ENCODE measurements around the gene ZNF549.

Gene ZNF549

DNA sequence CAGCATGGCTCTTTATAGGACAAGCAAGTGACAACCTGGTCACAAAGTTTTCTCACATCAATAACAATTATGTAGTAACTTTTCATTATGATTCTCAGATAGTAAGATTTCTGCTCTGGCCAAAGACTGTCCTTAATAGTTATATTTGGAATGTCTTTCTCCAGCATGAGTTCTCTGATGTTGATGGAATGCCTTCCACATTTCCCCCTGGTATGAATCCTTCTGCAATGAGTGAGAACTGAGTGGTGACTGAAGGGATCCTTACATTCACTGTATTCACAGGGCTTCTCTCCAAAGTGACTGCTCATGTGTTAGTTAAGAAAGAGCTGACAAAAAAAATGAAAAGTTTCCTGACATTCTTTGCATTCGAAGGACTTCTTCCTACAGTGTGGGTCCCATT, 19.4 kb downstream of the ZNF549 start:
- Histone ChIP-seq H3K4me3 (ENCODE audit: insufficient read depth in 1 of 2, low read depth in 1 of 2, low read length in 2 of 2) (peak overlapping the region in 1 of 2 experiments; percentile 61), H2BK15ac (ENCODE audit: low read depth, poor library complexity, severe bottlenecking) (no peak overlapping the region), H3K27me3 (ENCODE audit: control insufficient read depth in 1 of 2, insufficient read depth in 1 of 2, low read length in 2 of 2) (no peaks in the 10 kb centered on the region), H3K4ac (ENCODE audit: low read depth in 1 of 2, low read length in 2 of 2) (no peak overlapping the region), H3K23ac (ENCODE audit: low read length in 2 of 2) (no peak overlapping the region), H2AK5ac (ENCODE audit: low read length, severe bottlenecking) (no peak overlapping the region), H4K91ac (ENCODE audit: low read length) (no peak overlapping the region), H2BK12ac (ENCODE audit: low read length in 2 of 2) (no peak overlapping the region), H3K27ac (ENCODE audit: low read length, poor library complexity, severe bottlenecking) (no peak overlapping the region), H3K79me1 (replicated peaks; ENCODE audit: low read length, poor library complexity, severe bottlenecking) (peaks cover 15% of the 10 kb centered on the region), H4K8ac (ENCODE audit: low read length) (no peak overlapping the region), H3K4me2 (ENCODE audit: low read length, poor library complexity, severe bottlenecking) (no peak overlapping the region), H3K9me3 (ENCODE audit: control insufficient read depth, low read length) (peaks cover 100% of the 10 kb centered on the region), H2AFZ (ENCODE audit: low read depth, low read length) (no peak overlapping the region), H3K36me3 (ENCODE audit: control insufficient read depth in 1 of 2, insufficient read depth in 2 of 2, low read depth in 1 of 2, low read length in 2 of 2) (peaks cover 51 to 99% of the 10 kb centered on the region in 2 experiments), H3K9ac (ENCODE audit: low read length) (no peak overlapping the region), H2BK120ac (ENCODE audit: low read depth, low read length) (no peak overlapping the region), H2BK5ac (ENCODE audit: low read depth, low read length, poor library complexity, severe bottlenecking) (no peak overlapping the region), H3K18ac (ENCODE audit: low read depth in 1 of 2, low read length in 2 of 2) (no peak overlapping the region), H3K14ac (ENCODE audit: low read length in 2 of 2) (no peak overlapping the region), H3K4me1 (ENCODE audit: control insufficient read depth, insufficient read depth, low read depth, low read length) (no peaks in the 10 kb centered on the region)
- no peak for DNase-seq
- WGBS = 97% methylated on average over 1 of the region's 1 CpG

DNA sequence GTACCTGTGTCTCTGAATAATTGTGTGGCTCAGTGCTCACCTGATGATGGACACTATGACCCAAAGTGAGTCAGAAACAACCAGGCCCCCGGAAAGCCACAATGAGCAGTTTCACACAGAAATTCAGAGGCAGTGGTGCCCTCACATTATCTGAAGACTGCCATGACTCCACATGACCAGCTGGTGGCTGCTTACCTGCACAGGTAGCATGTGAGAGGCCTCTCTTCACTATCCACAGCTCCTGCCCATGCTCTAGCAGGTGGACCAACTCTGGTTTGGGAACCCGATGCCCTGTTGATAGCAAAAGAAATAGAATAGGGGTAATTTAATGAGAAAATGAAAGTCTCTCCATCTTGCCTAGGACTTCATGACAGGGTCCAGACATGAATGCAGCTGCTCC, 25.3 kb downstream of the ZNF549 start:
- H3K4ac ChIP-seq (ENCODE audit: low read depth in 1 of 2, low read length in 2 of 2) = no peak overlapping the region
- H3K79me1 ChIP-seq (replicated peaks; ENCODE audit: low read length, poor library complexity, severe bottlenecking) = peaks cover 33% of the 10 kb centered on the region
- no peak overlapping the region for H2BK120ac ChIP-seq (ENCODE audit: low read depth, low read length)
- no peak overlapping the region for H4K8ac ChIP-seq (ENCODE audit: low read length)
- H4K91ac ChIP-seq (ENCODE audit: low read length) = no peak overlapping the region
- H2AFZ ChIP-seq (ENCODE audit: low read depth, low read length) = no peak overlapping the region
- H3K4me3 ChIP-seq (ENCODE audit: insufficient read depth in 1 of 2, low read depth in 1 of 2, low read length in 2 of 2) = peak overlapping the region in 1 of 2 experiments; percentile 52
- H2BK15ac ChIP-seq (ENCODE audit: low read depth, poor library complexity, severe bottlenecking) = no peak overlapping the region
- no peak overlapping the region for H3K23ac ChIP-seq (ENCODE audit: low read length in 2 of 2)
- 90% methylated on average over 2 of the region's 2 CpGs for WGBS
- H3K36me3 ChIP-seq (ENCODE audit: control insufficient read depth in 1 of 2, insufficient read depth in 2 of 2, low read depth in 1 of 2, low read length in 2 of 2) = peaks cover 64 to 93% of the 10 kb centered on the region in 2 experiments
- H3K18ac ChIP-seq (ENCODE audit: low read depth in 1 of 2, low read length in 2 of 2) = no peak overlapping the region
- H3K4me2 ChIP-seq (ENCODE audit: low read length, poor library complexity, severe bottlenecking) = no peak overlapping the region
- H3K14ac ChIP-seq (ENCODE audit: low read length in 2 of 2) = no peak overlapping the region
- no peak for DNase-seq
- no peaks in the 10 kb centered on the region for H3K27me3 ChIP-seq (ENCODE audit: control insufficient read depth in 1 of 2, insufficient read depth in 1 of 2, low read length in 2 of 2)
- H2AK5ac ChIP-seq (ENCODE audit: low read length, severe bottlenecking) = no peak overlapping the region
- H3K9me3 ChIP-seq (ENCODE audit: control insufficient read depth, low read length) = peaks cover 82% of the 10 kb centered on the region
- H2BK12ac ChIP-seq (ENCODE audit: low read length in 2 of 2) = no peak overlapping the region
- no peak overlapping the region for H3K27ac ChIP-seq (ENCODE audit: low read length, poor library complexity, severe bottlenecking)
- H2BK5ac ChIP-seq (ENCODE audit: low read depth, low read length, poor library complexity, severe bottlenecking) = no peak overlapping the region
- H3K9ac ChIP-seq (ENCODE audit: low read length) = no peak overlapping the region
- no peaks in the 10 kb centered on the region for H3K4me1 ChIP-seq (ENCODE audit: control insufficient read depth, insufficient read depth, low read depth, low read length)

DNA sequence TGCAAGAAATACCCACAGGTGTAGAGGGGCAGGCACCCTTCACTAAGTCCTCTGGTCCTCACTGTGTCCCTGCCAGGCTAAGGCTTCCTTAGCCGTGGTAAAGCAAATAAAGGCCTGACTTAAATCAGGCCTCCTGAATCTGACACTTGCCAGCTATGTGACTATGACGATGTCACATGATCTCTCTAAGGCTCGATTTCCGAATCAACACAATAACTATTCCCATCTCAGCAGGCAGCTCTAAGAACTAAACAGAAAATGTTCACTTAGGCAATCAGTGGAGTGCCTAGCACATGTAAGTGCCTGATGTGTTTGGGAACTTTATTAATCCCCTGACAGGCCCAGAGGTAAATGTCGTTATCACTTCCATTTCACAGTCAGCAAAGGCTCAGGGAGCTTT, 30.5 kb downstream of the ZNF549 start:
- no peak overlapping the region for H3K27ac ChIP-seq (ENCODE audit: low read length, poor library complexity, severe bottlenecking)
- no peak overlapping the region for H3K23ac ChIP-seq (ENCODE audit: low read length in 2 of 2)
- H4K8ac ChIP-seq (ENCODE audit: low read length) = no peak overlapping the region
- H2AK5ac ChIP-seq (ENCODE audit: low read length, severe bottlenecking) = no peak overlapping the region
- peaks cover 39% of the 10 kb centered on the region for H3K79me1 ChIP-seq (replicated peaks; ENCODE audit: low read length, poor library complexity, severe bottlenecking)
- no peak overlapping the region for H2BK15ac ChIP-seq (ENCODE audit: low read depth, poor library complexity, severe bottlenecking)
- H4K91ac ChIP-seq (ENCODE audit: low read length) = no peak overlapping the region
- H3K9ac ChIP-seq (ENCODE audit: low read length) = peak overlapping the region; percentile 91
- H2BK12ac ChIP-seq (ENCODE audit: low read length in 2 of 2) = no peak overlapping the region
- no peaks in the 10 kb centered on the region for H3K27me3 ChIP-seq (ENCODE audit: control insufficient read depth in 1 of 2, insufficient read depth in 1 of 2, low read length in 2 of 2)
- peaks cover 48% of the 10 kb centered on the region for H3K9me3 ChIP-seq (ENCODE audit: control insufficient read depth, low read length)
- no peak overlapping the region for H3K4me3 ChIP-seq (ENCODE audit: insufficient read depth in 1 of 2, low read depth in 1 of 2, low read length in 2 of 2)
- H3K18ac ChIP-seq (ENCODE audit: low read depth in 1 of 2, low read length in 2 of 2) = no peak overlapping the region
- H3K36me3 ChIP-seq (ENCODE audit: control insufficient read depth in 1 of 2, insufficient read depth in 2 of 2, low read depth in 1 of 2, low read length in 2 of 2) = peaks cover 37 to 40% of the 10 kb centered on the region in 2 experiments
- no peak overlapping the region for H3K4ac ChIP-seq (ENCODE audit: low read depth in 1 of 2, low read length in 2 of 2)
- H3K14ac ChIP-seq (ENCODE audit: low read length in 2 of 2) = no peak overlapping the region
- H2BK120ac ChIP-seq (ENCODE audit: low read depth, low read length) = no peak overlapping the region
- H2AFZ ChIP-seq (ENCODE audit: low read depth, low read length) = no peak overlapping the region
- no peak overlapping the region for H2BK5ac ChIP-seq (ENCODE audit: low read depth, low read length, poor library complexity, severe bottlenecking)
- H3K4me2 ChIP-seq (ENCODE audit: low read length, poor library complexity, severe bottlenecking) = no peak overlapping the region
- 92% methylated on average over 5 of the region's 5 CpGs for WGBS
- DNase-seq = no peak
- H3K4me1 ChIP-seq (ENCODE audit: control insufficient read depth, insufficient read depth, low read depth, low read length) = peaks cover 4% of the 10 kb centered on the region

DNA sequence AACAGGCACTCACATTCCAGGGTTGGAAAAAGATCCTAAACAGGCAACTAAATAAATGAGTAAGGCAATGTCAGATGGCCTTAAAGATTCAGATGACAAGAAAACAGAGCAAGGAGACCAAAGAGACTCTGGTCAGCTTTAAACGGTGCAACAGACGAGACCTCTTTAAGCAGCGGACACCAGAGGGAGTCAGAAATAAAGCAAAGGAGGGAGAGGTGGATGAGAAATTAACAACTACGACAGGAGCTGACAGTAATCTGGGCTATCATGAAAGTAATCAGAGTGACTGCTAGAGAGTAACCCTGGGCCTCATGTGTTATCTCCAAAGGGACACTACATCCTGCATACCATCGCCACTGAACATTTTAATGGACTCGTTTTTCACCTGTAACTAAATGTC, 31.4 kb downstream of the ZNF549 start:
- no peak overlapping the region for H3K14ac ChIP-seq (ENCODE audit: low read length in 2 of 2)
- H3K4me2 ChIP-seq (ENCODE audit: low read length, poor library complexity, severe bottlenecking) = peak overlapping the region; percentile 46
- H4K91ac ChIP-seq (ENCODE audit: low read length) = no peak overlapping the region
- peaks cover 29 to 32% of the 10 kb centered on the region in 2 experiments for H3K36me3 ChIP-seq (ENCODE audit: control insufficient read depth in 1 of 2, insufficient read depth in 2 of 2, low read depth in 1 of 2, low read length in 2 of 2)
- no peak overlapping the region for H2BK120ac ChIP-seq (ENCODE audit: low read depth, low read length)
- no peaks in the 10 kb centered on the region for H3K27me3 ChIP-seq (ENCODE audit: control insufficient read depth in 1 of 2, insufficient read depth in 1 of 2, low read length in 2 of 2)
- 52% methylated on average over 6 of the region's 6 CpGs for whole genome bisulfite sequencing
- no peak overlapping the region for H3K4ac ChIP-seq (ENCODE audit: low read depth in 1 of 2, low read length in 2 of 2)
- H3K18ac ChIP-seq (ENCODE audit: low read depth in 1 of 2, low read length in 2 of 2) = no peak overlapping the region
- H3K4me3 ChIP-seq (ENCODE audit: insufficient read depth in 1 of 2, low read depth in 1 of 2, low read length in 2 of 2) = peak overlapping the region in 1 of 2 experiments; percentile 97
- H3K4me1 ChIP-seq (ENCODE audit: control insufficient read depth, insufficient read depth, low read depth, low read length) = peaks cover 4% of the 10 kb centered on the region
- no peak overlapping the region for H2BK15ac ChIP-seq (ENCODE audit: low read depth, poor library complexity, severe bottlenecking)
- H3K9ac ChIP-seq (ENCODE audit: low read length) = peak overlapping the region; percentile 91
- no peak overlapping the region for H2AFZ ChIP-seq (ENCODE audit: low read depth, low read length)
- no peak overlapping the region for H2BK12ac ChIP-seq (ENCODE audit: low read length in 2 of 2)
- peaks cover 37% of the 10 kb centered on the region for H3K79me1 ChIP-seq (replicated peaks; ENCODE audit: low read length, poor library complexity, severe bottlenecking)
- no peak overlapping the region for H2BK5ac ChIP-seq (ENCODE audit: low read depth, low read length, poor library complexity, severe bottlenecking)
- H3K9me3 ChIP-seq (ENCODE audit: control insufficient read depth, low read length) = peaks cover 46% of the 10 kb centered on the region
- no peak overlapping the region for H3K23ac ChIP-seq (ENCODE audit: low read length in 2 of 2)
- H3K27ac ChIP-seq (ENCODE audit: low read length, poor library complexity, severe bottlenecking) = no peak overlapping the region
- peak; percentile 34 for DNase-seq
- H4K8ac ChIP-seq (ENCODE audit: low read length) = no peak overlapping the region
- H2AK5ac ChIP-seq (ENCODE audit: low read length, severe bottlenecking) = no peak overlapping the region
